Sigmoid colon (tissue), 3 donors: ENCODE measurements around the gene STXBP2.

Experiments used
- CTCF ChIP-seq, 4 experiments: fragments of 450-650 bp in 3 of 4; fragments of 200-600 bp in 1 of 4; IDR thresholded peaks; one replicate each; pipeline ENCODE4 v1.5.1; 2016 to 2019; ENCODE audit warnings: antibody characterized with exemption in 4 of 4, mild to moderate bottlenecking in 3 of 4, moderate library complexity in 2 of 4
- POLR2A ChIP-seq, 2 donors: fragments of 450-650 bp; IDR thresholded peaks; one replicate each; pipeline ENCODE4 v1.6.1; 2016; ENCODE audit warnings: antibody characterized with exemption in 2 of 2, mild to moderate bottlenecking in 2 of 2, moderate library complexity in 2 of 2

DNA sequence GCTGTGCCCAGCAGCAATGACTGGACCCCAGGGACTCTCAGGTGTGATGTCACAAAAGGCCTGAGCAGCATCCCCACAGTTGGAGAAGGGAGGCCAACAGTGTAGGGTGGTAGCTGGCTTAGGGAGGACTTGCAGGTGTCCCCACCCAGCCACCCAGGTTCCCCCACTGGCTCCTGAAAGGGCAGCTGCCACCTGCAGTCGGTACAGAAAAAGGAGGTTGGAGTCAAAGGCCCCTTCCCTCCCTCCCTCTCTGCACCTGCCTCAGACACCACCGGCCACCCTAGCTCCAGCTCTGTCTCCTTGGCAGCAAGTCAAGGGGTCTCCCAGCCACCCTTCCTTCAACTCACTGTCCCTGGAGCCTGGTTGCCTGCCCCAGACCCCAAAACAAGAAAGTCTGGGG, 3.2 kb upstream of the STXBP2 start, which contains the start of gene PCP2:
- TF ChIP-seq CTCF (IDR thresholded peaks at IDR 0.05) (no peak), POLR2A (IDR thresholded peaks at IDR 0.05) (no peak)
